GM21390 (cell line): Measurements from ENCODE around the gene MGAT3.

Source experiments
- ATAC-seq: cut with Tn5 transposase; IDR thresholded peaks from one replicate; pipeline ENCODE4 v1.9.1; 2021; ENCODE audit not compliant: unreplicated experiment

MGAT3 gene

DNA sequence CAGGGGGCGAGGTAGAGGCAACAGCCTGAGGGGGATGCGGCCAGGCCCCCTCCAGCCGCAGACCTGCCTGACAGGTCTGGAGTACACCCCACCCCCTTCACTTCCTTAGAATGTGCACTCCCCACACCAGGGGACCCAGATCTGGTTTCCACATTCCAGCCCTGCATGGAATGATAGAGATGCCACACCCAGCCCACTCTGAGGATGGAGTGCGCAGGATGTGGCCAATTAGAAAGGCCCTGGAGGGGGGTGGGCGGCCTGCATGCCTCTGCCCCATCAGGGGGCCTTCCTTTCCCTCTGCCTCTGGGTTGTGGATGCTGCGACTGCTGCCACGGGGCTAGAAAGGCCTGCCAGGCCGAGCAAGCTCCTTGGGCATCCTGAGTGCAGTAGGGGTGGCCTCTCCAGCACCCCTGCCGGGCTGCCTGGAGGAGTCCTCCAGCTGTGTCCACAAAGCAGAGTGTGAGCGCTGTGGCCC lies 28.2 kb upstream of the MGAT3 start:
- ATAC-seq: no peak

DNA sequence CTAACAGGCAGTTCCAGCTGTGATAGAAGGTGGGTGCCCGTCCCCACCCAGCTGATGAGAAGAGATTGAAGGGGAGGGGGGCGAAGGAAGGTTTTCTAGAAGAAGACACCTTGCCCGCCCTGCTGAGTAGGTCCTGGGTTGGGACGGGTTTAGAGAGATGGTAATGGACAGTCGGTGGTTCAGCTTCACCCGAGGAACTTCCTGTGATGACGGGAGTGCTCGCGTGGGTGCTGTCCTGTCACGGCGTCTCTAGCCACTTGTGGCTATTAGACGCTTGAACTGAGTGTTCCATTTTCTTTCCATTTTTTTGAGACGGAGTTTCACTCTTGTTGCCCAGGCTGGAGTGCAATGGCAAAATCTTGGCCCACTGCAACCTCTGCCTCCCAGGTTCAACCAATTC lies 27.6 kb upstream of the MGAT3 start:
- no peak for ATAC-seq

DNA sequence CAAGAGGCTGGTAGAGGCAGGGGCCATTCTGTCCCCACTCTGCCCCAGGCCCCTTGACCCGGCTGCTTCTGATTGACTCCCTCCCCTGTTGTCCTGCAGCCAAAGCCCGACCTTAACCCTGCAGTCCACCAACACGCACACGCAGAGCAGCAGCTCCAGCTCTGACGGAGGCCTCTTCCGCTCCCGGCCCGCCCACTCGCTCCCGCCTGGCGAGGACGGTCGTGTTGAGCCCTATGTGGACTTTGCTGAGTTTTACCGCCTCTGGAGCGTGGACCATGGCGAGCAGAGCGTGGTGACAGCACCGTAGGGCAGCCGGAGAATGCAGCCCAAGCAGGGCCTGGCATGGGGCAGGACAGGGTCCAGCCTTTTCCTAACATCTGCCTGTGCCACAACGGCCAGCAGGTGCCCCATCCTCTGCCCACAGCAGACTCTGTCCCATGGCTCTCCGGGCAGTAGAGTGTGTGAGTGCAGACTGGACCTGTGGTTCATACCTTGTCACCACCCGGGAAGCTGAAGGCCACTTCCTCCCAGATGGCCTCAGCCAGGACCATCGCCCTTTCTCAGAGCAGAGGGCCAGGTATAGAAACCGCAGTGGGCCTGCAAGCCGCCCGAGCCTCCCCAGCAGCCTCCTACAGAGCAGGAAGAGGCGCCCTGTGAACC lies 26.8 kb upstream of the MGAT3 start:
- no peak for ATAC-seq

DNA sequence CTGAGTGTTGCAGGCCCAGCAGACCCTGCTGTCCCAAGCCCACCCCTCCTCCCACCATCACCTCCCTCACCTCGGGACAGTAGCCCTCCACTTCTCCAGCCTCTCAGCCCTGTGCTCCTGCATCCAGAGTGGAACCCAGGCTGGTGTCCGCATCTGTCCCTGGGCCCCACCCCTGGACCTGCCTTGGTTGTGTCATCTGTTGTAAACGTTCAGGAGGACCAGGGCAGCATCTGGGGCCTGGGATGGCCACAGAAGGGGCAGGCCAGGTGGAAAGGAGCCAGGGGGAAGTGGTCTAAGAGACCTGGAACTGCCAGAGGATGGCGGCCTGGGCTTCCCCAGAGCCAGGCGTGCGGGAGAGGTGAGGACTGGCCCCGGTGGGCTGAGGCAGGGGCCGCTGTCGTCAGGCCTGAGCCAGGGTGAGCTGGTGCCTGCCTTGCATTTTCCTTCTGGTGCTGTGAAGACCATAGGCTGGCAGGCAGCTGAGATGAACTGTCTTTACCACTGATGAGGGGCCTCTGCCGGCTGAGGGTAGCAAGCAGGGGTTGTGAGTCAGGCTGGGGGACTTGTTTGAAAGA lies 26.1 kb upstream of the MGAT3 start:
- no peak for ATAC-seq

DNA sequence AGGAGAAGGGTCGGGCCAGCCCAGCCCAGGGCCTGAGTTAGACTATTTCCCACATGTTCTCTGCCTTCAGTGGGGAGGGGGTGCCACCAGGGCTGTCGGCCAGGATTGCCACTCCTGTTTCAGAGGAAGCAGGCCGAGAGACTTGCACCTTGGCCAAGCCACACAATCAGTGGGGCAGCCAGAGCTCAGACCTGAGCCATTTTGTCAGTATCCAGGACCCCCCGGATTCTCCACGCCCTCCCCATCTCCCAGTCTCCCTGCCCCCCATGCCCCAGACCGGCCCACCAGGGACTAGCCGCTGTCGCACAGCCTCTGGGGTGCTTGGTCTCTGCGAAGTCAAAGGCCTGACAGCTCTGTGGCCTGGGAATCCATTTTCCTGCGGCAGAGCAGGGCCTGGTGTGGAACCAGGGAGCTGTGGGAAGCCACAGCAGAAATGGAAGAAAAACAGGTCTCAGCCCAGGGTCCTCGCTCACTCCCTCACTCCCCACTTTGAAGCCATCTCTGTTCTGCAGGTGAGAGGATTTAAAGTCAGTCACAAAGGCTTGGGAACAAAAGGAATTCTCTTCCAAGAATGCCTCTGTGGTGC lies 25.5 kb upstream of the MGAT3 start:
- no peak for ATAC-seq

DNA sequence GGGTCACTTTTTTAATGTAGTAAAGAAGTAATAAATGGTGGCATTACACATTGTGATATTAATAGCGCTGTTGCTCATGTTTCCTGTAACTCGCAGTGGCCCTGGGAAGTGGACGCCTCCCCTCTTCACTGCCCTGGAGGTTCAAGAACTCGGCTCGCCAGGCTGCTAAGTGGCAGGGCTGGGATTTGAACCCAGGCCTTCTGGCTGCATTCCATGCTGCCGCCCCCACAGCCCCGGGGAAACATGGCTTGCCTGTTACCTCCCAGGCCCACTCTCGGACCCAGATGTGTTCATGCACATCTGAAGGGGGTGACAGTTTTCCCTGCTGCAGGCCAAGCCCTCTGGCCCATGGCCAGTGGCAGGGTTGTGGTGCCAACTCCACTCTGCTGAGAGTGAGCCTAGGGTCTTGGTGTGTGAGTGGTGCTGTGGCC lies 25.0 kb upstream of the MGAT3 start:
- no peak for ATAC-seq

DNA sequence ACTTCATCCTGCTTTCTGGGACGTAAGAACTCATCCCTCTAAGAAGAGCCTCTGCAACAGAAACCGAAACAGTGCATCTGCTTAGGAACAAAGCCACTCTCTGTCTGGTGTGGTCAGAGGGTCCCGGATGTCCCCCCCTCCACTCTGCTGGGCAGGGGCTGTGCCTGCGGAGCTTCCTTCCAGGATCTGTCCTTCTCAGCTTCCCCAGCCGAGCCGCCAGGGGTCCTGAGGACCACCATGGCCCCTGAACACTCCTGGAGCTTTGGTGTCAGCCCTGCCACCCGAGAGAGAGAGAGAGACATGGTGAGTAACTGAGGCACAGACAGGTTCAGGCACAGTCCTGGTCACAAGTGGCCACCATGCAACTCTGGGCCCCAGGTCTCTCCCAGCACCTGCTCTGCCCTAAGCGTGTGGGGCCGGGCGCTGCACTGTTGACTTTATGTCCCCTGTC lies 24.4 kb upstream of the MGAT3 start:
- no peak for ATAC-seq

DNA sequence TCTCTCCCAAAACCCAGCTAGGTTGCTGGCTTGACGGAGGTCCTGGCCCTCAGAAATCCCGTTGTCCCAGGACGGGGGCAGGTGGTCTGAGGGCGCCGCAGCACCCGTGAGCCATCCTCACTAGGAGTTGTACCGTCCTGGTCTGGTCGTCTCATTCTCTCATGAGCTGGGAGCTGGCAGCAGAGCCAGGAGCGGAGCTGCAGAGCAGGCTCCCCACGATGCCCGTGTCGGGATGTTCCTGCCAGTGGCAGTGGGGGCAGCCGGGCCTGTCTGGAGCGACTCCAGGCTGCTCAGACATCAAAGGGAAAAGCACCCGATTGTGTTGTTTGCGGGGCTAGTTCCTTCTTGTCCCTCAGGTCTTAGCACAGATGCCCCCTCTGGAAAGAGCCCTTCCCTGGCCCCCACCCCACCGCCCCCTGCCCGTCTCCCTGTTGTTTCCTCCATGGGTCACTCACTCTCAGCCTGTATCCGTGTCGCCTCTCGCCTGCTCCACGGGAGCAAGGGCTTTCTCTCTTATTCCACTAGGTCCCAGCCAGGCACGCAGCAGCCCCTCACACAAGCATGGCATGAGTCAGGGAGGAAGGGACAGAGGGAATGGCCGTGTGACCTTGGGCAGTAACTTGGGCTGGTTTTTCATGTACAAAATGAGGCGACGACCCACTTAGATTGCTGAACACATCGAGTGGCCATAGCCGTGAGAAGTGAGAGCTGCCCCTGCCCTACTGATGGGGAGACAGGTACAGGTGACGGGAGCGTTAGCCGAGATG lies 23.2 kb upstream of the MGAT3 start:
- no peak for ATAC-seq

DNA sequence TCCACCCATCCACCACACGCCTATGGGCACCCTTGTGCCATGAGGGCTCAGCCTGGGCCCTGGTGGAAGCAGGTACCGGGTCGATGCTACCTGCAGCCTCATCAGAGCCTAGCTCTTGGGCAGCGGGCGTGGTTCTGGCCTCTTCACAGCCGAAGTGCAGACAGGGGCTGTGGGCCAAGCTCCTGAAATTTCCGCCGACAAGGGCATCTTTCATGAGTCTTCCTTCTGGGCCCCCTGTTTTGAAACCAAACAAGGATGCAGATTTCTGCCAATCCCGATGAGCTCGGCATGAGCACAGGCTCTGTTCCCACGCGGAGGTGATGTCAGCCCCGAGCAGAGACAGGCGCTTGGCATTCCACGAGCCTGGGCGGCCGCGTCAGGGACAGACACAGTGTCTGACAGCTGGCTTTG lies 22.6 kb upstream of the MGAT3 start:
- no peak for ATAC-seq

DNA sequence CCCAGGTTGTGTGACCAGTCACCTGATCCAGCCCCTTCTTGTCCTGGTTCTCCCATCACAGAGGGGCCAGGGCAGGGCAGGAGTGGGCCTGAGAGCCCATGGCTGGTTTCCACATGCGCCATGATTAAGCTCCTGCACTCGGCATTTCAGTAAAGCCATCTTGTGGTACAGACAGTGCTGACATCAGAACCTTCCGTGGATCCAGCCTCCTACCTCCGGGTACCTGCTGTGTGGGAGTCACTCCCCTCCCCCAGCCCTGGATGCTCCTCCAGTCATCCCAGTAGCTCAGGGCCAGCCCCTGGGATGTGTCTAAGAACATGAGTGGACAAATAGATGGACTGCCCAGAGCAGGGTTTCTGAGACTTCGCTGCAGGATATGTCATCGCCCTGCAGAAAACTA lies 22.1 kb upstream of the MGAT3 start:
- no peak for ATAC-seq

DNA sequence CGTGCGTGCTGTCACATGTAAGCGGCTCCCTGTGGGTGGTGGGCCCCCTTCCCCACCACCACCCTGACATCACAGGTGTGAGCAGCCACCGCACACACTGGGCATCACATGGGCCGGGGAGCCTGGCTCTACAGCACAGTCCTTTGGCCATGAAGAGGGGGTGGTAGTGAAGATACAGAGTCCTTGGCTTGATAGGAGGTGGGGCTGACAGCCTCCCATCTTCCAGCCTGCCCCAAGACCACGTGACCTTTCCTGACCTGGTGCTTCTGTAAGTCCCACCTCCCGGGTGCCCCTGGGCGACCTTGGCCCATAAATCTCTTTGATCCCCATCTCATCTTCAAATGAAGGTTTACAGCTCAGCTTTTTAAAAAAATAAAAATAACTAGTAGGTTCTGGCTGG lies 21.2 kb upstream of the MGAT3 start:
- ATAC-seq: no peak

DNA sequence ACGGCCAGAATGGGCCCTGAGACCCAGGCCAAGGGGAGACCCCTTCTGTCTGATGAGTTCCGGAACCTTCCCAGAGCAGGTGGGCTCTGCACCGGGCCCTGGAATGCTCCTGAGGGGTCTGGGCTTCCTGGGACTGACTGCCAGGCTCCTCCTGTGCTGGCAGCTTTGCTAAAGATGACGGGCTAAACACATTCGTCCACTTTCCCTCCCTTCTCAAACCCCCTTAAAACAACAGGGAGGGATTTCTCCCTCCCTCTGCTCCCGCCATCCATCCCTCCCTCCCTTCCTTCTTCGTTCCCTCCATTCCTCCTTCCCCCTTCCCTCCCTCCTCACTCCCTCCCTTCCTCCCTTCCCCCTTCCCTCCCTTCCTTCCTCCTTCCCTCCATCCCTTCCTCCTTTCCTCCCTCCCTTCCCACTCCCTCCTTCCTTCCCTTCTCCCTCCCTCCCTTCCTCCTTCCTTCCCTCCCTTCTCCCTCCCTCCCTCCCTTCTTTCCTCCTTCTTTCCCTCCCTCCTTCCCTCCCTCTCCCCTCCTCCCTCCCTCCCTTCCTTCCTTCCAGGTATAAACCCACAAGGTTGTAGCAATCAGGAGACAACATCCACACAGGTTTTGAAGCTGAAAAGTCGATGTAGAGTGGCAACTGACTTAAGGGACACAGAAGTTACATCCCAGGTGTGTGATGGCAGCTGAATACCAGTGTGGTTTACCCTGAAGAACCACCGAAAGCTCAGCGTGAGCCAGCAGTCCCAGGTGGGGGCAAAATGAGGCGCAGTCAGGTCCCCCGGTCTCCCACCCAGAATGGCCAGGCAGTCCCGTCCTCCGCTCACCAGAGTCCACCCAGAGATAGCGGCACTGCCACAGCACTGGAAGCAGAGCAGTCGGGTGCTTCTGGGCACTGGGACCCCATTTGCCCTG lies 18.8 kb upstream of the MGAT3 start:
- no peak for ATAC-seq

DNA sequence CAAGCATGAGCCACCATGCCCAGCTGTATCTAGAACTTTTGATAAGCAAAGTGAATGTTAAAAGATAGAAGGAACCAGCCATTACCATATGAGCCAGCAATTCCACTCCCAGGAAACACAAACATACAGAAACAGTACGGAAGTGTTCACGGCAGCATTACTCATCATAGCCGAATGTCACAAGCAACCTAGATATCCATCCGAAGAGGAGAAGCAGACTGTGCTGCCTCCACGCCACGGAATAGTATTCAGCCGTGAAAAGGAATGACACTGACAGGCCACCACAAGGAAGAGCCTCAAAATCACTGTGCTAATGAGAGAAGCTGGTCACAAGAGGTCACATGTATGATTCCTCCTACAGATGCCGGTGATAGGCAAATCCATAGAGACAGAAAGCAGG lies 17.6 kb upstream of the MGAT3 start:
- no peak for ATAC-seq

DNA sequence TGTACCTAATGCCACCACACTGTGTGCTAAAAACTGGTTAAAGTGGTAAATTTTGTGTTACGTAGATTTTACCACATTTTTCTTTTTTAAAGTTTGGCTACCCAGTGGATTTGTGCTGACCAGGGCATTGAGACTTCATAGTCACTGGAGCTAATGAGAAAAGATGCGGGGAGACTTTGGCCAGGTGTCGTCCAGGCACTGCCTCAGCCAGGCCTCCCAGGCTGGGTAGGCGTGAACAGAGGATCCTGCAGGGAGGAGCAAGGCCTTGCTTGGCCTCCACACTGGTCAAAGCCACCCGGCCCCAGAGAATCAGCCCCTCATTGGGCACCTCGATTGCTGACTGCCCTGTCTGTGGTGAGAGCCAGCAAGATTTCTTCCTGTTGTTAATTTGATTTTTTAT lies 13.4 kb upstream of the MGAT3 start:
- ATAC-seq: no peak

DNA sequence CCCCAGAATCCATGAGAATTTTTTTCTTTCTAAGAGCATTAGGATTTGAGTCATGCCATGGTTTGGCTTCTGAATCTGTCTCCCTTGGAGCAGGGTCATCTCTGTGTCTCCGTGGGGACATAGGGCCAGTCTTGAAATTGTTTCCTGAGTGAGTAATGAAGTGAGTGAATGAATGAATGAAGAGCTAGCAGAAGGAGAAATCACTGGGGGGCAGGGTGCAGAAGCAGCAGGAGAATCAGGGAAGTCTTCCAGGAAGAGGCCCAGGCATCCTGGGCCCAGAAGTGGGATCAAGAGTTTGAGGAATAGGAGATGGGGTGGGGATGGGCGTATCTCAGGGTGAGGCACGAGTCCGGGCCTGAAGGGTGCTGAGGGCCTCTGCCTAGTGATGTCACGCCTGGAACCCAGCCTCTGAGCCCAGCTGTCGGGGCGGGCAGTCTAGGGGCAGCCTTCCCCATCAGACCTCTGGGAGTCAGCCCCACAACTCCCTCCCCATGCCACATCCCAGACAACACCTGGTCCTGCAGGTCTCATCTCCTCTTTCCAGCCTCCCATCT lies 12.5 kb upstream of the MGAT3 start:
- no peak for ATAC-seq

DNA sequence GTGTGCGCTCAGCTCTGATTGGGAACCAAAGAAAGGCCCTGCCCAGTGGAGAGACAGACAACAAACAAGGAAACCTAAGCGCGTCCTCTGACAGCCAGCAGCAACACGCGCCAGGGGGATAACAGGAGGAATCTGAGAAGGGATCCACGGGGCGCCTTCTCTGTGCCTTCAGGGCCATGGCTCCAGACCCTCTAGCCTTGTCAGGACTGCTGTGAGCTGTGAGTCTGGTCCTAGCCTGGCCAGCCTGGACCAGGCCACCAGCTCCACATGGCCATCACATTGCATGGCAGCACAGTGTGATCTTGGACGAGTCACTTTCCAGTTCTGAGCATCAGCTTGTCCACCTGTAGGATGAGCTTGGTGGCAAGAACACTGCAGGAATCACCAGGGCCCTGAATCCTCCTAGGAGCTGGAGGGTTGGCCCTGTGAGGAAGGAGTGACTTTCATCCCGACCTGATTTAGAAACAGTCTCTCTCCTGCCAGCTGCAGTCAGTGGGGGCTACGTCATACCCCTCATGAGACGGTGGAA lies 11.8 kb upstream of the MGAT3 start:
- ATAC-seq: no peak

DNA sequence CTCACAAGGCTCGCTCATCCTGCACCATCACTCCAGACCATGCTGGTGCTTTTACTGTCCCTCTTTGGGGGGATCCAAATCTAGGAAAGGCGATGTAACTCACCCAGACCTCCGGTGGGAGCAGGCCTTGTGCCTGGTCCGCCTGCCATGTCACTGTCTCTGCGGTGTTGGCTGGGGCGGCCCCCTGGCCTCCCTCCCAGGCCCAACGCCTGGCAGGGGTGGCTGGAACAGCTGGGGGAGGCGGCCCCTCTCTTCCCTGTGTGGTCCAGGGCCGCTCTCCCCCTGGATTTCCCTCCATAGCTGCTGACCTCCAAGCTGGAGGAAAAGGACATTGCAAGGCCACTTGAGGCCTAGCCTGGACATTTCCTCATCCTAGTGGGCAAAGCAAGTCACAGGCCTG lies 11.1 kb upstream of the MGAT3 start:
- ATAC-seq: no peak

DNA sequence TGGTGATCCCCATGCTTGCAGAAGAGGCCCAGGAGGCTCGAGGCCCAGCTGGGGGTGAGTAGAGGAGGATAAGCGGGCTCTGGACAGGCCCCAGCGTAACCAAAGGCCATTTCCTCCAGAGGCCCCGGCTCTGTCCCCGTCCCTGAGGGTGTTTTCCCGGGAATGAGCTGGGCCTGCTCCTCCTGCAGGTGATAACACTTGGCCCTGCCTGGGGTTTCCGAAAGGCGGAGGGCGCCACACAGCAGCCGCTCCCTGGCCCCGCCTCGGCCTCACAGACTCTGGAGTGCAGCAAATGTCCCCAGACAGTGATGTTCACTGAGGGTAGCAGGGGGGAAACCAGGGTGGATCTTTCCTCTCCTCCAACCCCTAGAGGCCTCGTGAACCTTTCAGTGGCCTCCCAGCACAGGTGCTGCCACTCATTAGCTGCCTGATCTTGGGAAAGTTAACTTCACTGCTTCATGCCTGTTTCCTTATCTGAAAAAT lies 10.5 kb upstream of the MGAT3 start:
- ATAC-seq: no peak

DNA sequence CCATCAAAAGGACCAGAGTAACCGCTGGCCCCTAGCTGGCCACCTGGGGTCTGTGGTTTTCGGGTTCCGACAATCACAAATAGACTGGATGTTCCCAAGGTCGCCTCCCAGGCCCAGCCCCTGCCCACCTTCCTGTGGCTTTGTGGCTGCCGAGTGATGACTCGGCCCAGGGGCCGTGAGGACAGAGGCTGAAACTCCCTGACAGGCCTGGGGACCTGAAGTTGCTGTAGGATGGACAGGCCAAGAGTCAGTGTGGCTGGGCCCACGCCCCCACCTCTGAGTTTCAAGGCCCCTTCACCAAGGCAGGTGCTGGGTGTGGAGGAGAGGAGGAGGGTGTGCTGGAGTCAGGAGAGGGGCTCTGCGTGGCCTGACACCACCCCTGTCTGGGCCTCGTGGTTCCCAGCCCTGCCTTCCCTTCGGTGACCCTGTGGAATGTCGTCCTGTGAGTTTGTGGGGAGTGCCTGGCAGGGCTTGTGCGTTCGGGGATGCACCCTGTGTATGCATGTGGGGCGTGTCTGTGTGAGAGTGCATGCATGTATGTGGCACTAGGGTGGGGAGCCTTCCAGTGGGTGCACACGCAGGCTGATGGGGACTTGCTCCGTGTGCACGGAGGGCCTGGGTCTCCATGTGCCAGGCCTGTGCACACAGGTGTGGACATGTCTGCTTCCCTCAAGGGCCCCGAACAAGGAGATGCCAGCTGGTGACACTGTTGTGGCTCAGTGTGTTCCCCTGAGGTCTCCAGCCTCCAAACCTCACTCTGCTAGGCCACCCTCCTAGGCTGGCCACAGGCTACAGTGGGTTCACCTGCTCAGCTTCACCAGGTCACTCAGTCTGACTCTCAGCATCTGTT lies 8.4 kb upstream of the MGAT3 start:
- ATAC-seq: no peak
